Retina (tissue), 1 donor: Measurements from ENCODE around the gene DNAI2.
A peak's percentile ranks its signal among the peaks of the same experiment; 100 is the strongest.
"Not testable (repeated sequence)": the region's sequence is repeated elsewhere in the genome, so short reads cannot be mapped to it uniquely, and the experiment has no call there.

Source experiments
- DNase-seq: peaks from one replicate; pipeline ENCODE4 v3.0.0-alpha.2; 2016

The DNAI2 gene

DNA sequence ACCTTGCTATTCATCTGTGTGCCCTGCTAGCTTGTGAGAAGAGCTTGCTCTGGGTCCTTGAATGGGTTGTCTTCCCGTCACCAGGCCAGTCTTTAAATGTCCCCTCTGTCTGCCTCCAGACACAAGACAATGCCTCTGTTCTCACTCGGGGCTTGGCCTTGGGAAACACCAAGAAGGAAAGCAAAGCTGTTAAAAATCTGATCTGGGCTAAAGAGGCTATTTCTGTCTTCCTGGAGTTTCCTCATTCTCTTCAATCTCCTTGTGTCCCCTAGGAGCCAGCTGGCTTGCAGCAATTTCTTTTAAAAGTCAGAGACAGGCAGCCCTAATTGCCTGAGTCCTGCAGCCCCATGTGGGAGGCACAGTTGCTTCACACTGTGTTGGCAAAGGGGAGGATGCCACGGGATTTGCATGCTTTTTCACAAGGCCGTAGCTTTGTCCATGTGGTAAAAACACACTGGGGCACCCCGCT is 2.5 kb downstream of the DNAI2 start:
- DNase-seq = peak; percentile 74

DNA sequence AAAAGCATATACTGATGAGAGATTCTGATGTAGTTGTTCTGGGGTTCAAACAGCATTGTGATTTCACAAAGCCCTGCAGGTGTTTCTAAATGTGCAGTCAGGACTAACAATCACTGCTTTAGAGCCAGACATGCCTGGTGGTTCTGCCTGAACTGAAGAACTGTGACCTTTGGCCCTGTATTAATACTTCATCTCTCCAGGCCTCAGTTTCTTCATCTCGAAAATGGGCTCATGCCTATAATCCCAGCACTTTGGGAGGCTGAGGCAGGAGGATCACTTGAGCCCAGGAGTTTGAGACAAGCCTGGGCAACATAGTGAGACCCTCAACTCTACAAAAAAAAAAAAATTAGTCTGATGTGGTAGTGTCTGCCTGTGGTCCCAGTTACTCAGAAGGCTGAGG is 3.9 kb downstream of the DNAI2 start:
- DNase-seq = no peak

DNA sequence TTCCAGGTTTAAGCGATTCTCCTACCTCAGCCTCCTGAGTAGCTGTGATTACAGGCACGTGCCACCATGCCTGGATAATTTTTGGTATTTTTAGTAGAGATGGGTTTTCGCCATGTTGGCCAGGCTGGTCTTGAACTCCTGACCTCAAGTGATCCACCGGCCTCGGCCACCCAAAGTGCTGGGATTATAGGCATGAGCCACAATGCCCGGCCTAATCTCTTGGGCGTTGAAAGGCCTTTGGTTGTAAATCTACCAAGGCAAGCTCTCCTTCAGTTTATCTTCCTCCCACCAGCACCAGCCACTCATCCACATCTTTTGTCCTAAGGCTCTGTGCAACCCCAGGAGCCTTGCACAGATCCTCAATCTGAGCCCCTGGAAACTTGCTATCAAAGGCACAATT is 5.6 kb downstream of the DNAI2 start:
- not testable (repeated sequence) for DNase-seq

DNA sequence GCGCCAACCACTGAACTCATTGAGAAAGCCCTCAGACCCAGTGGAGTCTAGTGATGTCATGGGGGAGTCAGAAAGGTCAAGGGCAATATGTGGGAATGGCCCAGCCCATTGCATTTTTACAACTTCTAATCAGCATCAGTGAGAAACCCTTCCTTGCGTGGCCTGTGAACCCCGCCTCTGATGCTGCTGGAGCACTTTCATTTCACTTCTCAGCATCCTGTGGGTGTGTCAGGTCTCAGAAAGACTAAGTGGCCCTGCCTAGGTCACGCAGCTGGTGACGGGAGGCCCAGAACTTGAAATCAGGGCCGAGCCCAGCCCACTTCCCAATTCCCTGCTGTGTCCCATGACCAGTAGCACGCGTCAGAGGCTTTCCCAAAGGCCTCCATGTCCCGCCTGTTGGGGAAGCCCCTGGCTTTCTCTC is 6.1 kb downstream of the DNAI2 start:
- DNase-seq = no peak

DNA sequence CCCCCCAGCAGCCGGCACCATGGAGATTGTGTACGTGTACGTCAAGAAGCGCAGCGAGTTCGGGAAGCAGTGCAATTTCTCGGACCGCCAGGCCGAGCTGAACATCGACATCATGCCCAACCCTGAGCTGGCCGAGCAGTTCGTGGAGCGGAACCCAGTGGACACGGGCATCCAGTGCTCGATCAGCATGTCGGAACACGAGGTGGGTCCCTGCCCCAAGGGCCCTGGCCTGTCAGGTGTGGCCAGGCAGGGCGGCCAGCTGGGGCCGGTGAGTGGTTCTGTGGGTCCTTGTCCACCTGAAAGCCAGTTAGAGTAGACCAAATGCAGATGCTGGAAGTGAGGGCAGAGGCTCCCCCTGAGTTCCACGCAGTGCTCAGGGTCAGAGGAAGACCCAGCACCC is 7.8 kb downstream of the DNAI2 start:
- no peak for DNase-seq

DNA sequence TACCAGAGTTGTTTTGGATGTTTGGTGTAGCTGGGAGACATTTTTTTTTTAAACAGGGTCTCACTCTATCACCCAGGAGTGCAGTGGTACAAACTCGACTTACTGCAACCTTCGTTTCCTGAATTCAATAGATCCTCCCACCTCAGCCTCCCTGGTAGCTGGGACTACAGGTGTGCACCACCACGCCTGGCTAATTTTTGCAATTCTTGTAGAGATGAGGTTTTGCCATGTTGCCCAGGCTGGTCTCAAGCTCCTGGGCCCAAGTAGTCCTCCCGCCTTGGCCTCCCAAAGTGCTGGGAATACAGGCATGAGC is 8.2 kb downstream of the DNAI2 start:
- DNase-seq = not testable (repeated sequence)

DNA sequence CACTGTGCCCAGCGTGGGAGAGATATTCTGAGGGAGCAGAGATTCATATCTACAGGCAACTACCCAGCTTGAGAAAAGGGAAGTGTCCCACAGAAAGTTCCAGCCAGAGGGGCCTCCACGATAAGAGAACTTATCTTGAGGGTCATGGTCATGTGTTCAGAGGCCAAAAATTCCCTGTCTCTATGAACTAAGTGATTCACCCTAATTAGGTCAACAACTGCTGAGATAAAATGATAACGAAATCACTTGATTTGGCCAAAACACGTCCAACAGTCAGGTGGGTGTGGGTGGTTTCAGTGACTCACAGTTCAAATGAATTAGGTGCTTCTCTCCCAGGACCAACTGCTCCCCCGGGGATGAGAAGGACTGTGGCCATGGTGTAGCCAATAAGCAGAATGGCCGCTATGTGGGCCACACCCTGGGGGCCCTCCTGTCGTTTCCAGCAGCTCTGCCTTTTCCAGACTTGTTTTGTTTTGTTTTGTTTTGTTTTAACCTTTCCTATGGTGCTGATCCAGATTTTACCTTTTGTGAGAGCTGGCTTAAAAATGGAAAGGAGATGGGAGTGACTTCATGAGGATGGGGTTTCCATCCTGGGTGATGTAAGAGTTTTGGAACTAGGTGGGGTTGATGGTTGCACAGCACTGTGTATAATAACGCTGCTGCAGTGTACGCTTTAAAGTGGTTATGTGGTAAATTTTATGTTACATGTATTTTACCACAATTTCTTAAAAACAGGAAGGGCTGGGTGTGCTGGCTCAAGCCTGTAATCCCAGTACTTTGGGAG is 8.7 kb downstream of the DNAI2 start:
- no peak for DNase-seq

DNA sequence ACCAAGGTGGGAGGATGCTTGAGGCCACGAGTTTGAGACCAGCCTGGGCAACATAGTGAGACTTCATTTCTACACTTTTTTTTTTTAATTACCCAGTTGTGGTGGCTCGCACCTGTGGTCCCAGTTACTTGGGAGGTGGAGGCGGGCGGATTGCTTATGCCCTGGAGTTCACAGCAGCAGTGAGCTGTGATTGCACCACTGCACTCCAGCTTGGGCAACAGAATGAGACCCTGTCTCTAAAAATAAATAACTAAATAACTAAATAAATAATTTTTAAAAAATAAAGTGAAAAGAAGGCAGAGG is 9.3 kb downstream of the DNAI2 start:
- no peak for DNase-seq

DNA sequence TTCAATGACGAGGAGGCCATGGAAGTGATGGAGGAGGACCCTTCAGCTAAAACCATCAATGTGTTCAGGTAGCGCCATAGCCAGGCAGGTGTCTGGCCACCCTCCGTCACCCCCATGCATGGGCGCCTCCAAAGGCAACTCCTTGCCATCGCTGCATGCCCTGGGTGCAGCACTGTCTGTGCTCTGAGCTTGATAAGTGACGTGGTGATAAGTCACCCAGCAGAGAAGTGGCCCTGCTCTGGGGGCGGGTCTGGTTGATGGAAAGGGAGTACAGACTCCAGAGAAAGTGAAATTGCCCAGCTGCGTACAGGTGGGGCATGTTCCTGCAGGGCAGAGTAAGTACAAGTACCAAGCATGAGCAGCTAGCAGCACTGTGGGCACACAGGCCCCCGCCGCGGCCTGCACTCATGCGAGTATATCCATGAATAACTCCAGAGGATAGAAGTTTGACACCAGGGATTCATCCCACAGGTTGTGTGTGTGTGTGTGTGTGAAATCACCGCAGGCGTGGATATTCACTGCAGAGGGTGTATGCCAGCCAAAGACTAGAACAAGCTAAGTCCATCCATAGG is 13.1 kb downstream of the DNAI2 start:
- no peak for DNase-seq

DNA sequence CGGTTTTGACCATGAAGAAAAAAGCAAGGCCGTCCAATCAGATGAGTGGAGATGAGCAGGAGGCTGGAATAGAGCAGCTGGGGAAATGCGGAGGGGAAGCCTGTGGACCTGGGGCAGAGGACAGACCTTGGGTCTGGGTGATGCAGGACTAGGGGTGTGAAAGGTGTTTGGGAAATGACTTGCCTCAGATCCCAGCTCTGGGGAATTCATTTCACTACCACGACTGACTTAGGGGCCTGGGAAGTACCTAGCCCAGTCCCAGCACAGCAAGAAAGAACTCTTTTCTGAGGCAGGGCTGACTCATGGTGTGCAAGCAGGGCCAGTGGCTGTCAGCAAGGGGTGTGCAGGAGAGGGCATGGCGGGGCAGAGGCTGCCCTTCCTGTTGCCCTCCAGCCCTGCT is 14.8 kb downstream of the DNAI2 start:
- DNase-seq = no peak

DNA sequence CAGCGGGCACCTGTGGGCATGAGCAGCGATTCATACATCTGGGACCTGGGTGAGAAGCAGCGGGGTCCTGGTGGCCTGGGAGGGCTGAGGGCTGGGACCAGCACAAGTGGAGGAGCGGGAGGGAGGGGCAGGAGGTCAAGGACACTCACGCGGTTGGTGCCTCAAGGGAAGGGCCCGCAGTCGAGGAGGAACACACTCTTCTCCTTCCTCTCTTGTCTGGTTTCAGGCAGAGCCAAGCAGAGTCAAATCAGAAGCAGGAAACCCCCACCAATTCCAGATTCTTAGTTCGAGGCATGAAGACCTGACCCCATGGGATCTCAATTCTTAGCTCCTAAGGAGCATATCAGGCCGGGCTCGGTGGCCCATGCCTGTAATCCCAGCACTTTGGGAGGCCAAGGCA is 15.7 kb downstream of the DNAI2 start:
- DNase-seq = no peak

DNA sequence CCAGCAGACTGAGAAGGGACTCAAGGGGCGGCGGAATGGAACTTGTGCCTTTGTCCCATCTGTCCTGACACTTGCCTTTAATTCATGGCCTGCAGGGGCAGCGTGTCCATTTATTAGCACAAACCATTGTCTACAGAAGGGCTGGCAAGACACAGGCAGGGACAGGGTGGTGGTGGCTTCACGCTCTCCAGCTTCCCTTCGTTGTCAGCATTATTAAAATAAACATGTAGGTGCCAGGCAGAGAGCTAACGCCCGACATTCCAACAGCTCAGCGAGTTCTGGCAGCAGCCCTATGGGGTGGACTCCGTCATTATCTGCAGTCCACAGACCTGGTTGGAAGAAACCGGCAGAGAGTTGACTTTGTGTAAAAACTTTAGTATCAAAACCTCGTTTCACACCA is 16.3 kb downstream of the DNAI2 start:
- no peak for DNase-seq

DNA sequence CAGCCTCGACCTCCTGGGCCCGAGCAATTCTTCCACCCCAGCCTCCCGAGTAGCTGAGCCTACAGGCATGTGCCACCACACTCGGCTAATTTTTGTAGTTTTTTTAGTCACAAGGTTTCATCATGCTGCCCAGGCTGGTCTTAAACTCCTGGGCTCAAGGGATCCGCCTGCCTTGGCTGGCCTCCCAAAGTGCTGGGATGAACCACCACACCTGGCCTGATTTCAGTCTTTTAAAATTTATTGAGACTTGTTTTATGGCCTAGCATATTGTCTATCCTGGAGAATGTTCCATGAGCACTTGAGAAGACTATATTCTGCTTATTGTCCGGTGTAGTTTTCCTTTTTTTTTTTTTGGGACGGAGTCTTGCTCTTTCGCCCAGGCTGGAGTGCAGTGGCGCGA is 18.5 kb downstream of the DNAI2 start:
- no peak for DNase-seq

DNA sequence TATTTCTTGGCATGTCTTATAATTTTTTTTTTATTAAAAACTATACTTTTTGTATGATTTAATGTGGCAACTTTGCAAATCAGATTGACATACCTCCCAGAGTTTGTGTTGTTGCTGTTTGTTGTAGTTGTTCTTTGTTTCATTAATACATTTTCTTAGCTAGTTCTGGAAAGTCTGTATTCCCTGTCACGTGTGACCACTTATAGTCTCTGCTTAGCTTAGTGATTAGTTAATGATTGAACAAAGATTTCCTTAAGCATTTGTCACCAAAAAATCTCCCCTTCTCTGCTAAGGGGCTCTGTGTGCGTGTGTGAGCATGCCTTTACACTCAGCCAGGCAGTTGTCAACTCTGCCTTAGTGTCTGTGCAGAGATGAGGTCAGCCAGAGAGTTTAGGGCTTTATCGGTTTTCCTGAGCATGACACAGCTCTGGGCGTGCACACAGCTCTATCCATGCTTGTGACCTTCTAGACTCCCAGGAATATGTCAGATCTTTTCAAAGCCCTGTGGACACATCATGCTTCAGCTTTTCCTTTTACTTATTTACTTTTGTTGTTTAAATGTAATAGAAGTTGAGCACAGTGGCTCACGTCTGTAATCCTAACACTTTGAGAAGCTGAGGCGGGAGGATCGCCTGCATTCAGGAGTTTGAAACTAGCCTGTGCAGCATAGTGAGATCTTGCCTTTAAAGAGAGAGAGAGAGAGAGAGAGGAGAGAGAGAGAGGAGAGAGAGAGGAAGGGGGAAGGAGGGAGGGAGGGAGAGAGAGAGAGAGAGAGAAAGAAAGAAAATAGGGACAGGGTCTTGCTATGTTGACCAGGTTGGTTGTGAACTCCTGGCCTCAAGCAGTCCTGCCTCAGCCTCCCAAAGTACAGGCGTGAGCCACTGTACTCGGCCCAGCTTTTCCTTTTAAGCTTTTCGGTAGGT is 21.9 kb downstream of the DNAI2 start:
- no peak for DNase-seq

DNA sequence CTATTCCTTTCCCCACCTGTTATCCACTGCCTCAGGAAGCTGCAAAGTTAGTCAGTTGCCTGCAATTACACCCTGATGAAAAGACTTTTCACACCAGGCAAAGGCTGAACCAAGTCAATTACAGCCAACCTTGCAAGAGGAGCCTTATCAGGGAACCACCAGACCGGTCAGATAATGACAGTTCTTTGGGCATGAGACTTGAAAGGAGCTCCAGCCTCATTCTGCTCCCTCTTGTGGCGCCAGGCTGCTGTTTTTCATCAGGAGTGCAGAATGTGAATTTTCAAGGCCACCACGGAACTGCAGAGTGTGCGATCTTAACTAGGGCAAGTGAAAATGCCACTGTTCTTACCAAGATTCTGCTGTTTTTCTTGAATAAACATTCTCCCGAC is 22.5 kb downstream of the DNAI2 start:
- DNase-seq = peak; percentile 70

DNA sequence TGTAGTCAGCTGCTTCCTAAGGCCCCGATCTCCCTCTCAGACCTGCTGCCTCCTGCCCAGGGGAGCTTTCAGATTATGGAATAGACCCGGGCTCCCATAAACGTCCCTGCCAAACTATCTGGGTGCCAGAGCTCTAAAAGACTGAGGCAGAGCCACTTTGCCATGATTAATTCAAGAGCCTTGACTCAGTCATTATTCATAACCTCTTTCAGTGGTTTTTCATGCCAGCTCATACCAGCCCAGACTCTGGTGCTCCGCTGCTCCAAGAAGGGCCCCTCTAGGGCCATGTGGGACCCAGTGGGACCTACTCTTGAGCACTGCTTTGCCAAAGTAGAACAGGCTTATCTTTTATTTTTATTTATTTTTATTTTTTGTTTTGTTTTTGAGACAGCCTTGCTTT is 23.9 kb downstream of the DNAI2 start:
- DNase-seq = no peak

DNA sequence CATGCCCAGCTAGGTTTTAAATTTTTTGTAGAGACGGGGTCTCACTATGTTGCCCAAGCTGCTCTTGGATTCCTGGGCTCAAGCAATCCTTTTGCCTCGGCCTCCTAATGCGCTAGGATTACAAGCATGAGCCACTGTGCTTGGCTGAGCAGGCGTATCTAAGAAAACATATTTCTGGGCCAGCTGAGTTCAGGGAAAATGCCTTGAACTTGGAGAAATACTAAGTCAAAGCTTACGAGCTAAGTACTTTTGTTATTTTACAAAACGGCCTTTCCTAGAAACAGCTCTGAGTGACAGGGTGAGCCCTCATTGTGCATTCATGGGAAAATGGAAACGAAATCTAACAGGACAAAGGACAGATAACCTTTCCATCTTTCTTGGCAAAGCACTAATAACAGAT is 24.7 kb downstream of the DNAI2 start:
- DNase-seq = no peak

DNA sequence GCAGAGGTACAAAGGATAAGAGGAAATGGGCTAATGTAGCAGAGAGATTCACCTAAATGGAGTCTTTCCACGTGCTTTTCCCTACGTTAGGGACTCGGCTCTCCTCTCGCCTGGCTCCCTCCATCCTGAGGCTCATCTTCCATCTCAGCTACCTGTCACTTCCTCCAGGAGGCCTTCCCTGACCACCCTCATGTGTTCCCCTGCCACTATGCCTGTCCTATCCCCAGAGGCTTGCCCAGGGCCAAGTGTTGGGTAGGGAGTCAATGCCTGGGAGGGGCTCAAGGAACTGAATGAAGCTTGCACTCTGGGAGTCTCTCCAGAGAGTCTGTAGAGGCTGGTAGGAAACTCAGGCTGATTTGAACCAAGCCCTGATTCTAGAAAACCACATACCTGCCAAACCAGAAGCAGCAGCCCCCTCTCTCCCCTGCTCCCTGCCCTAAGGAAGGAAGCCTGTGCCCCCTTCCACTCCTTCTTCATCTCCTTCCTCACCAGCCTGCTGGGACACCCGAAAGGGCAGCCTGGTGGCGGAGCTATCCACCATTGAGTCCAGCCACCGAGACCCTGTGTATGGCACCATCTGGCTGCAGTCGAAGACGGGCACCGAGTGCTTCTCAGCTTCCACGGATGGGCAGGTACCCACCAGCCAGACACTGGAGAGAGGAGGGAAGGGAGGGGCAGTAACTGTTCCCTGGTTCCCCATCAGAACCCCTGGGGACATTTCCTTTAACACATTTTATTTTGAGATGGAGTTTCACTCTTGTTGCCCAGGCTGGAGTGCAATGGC is 25.4 kb downstream of the DNAI2 start:
- DNase-seq = no peak

DNA sequence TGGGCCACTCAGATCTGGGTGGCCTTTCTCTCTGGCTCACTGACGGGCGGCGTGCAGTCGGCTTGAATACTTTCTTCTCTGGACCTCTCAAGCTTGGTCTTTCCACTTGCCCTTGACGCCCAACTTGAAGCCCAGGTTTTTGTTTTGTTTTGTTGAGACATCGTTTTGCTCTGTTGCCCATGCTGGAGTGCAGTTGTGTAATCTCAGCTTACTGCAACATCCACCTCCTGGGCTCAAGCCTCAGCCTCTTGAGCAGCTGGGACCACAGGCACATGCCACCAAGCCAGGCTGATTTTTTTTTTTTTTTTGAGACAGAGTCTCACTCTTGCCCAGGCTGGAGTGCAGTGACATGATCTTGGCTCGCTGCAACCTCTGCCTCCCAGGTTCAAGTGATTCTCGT is 29.3 kb downstream of the DNAI2 start:
- DNase-seq = no peak

DNA sequence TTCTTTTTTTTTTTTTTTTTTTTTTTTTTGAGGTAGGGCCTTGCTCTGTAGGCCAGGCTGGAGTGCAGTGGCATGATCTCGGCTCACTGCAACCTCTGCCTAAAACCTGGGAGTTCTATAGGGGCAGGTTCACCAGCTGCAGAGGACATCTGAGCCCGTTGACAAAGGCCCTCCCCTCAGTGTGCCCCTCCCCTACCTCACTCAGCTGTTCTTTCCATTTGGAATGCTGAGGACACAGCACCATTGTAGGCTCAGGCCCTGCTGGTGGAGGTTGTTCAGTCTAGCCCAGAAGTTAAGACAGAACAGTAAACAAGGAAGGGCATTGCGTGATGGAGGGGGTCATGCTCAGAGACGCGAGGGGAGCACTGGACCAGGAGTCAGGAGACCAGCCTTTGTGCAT is 30.1 kb downstream of the DNAI2 start:
- DNase-seq = no peak

DNA sequence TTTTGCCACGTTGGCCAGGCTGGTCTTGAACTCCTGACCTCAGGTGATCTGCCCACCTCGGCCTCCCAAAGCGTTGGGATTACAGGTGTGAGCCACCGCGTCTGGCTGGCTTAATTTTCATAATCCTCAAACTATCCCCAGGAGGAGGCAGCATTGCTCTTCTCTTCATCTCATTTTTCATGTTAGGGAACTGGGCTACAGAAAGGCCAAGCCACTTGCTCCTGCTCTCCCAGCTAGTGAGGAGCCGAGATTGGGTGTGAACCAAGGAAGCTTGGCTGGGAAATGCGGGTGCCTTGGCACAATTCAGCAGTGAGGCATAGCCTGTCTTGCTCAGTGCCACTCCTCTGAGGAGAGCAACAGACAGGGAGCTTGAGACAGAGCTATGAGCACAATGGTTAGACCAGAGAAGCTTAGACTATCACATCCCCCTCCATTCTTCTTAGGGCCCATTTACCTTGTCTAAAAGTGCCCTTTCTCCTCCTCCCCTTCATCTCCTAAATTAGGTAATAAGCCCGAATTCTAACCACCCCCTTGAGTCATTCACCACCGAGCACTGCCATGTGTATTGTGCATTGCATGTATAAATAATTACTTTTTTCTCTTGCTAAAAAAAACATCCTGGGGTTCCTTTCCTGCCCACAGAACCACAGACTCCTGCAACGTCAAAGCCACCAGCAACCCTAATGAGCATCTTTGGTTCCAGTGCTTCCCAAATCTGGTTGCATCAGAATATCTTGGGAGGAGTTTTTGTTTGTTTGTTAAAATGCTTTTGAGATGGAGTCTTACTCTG is 32.0 kb downstream of the DNAI2 start:
- DNase-seq = no peak

DNA sequence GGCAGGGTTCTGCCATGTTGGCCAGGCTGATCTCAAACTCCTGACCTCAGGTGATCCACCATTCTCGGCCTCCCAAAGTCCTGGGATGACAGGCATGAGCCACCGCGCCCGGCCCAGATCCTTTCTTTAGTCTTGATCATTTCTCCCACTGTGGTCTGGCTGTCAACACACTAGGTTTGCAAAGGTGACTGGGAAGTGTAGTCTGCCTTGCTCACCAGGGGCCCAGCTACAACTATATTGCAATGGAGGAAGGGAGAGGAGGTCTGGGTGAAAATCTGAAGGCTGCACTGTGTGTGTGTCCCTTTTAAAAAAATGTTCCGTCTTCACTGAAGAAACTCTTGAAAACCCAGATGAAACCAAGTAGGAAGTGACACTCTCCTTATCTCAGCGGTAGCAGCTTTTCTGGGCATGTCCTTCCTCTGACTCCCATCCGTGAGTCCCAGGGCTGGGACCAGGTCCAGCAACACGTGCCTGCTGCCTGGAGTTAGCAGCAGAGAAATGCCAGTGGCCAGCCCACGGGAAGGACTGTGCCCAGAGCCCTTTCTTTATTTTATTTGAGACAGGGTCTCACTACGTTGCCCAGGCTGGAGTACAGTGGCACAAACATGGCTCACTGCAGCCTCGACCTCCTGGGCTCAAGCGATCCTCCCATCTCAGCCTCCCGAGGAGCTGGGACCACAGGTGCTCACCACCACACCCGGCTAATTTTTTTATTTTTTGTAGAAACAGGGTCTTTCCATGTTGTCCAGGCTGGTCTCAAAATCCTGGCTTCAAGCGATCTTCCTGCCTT is 34.1 kb downstream of the DNAI2 start:
- no peak for DNase-seq
